Measurements from ENCODE around the gene RAB4B.
"Not testable (repeated sequence)": the region's sequence is repeated elsewhere in the genome, so short reads cannot be mapped to it uniquely, and the experiment has no call there.

RAB4B gene

GRCh38 chr19:40780582-40780981, 2.5 kb downstream of the RAB4B start:
- DNase-seq (ENCODE audit: low read depth in 2 of 2): no peak

GRCh38 chr19:40781140-40781539, 3.1 kb downstream of the RAB4B start:
- no peak for DNase-seq (ENCODE audit: low read depth in 2 of 2)

GRCh38 chr19:40783711-40784110, 5.7 kb downstream of the RAB4B start:
- DNase-seq (ENCODE audit: low read depth in 2 of 2): no peak

- not testable (repeated sequence) for DNase-seq (ENCODE audit: low read depth in 2 of 2)
Measured at GRCh38 chr19:40784146-40784545, 6.1 kb downstream of the RAB4B start.

GRCh38 chr19:40785526-40785925, 7.5 kb downstream of the RAB4B start:
- no peak for DNase-seq (ENCODE audit: low read depth in 2 of 2)

- DNase-seq (ENCODE audit: low read depth in 2 of 2): no peak
Measured at GRCh38 chr19:40786060-40787037, 8.3 kb downstream of the RAB4B start.

GRCh38 chr19:40791349-40791748, 13.3 kb downstream of the RAB4B start:
- DNase-seq (ENCODE audit: low read depth in 2 of 2): no peak

GRCh38 chr19:40791996-40792395, 13.9 kb downstream of the RAB4B start:
- no peak for DNase-seq (ENCODE audit: low read depth in 2 of 2)

- no peak for DNase-seq (ENCODE audit: low read depth in 2 of 2)
Measured at GRCh38 chr19:40797166-40797962, 19.3 kb downstream of the RAB4B start.

GRCh38 chr19:40797963-40798682, 20.1 kb downstream of the RAB4B start:
- peak; percentile 31 to 43 for DNase-seq (ENCODE audit: low read depth in 2 of 2)

GRCh38 chr19:40798683-40799557, 20.9 kb downstream of the RAB4B start, which contains the start of gene EGLN2:
Gene EGLN2 (plus strand): TSS chr19:40799191. CDS start chr19:40800573, 1,382 bp downstream.
- DNase-seq (ENCODE audit: low read depth in 2 of 2): peak; percentile 100

GRCh38 chr19:40799558-40800338, 21.7 kb downstream of the RAB4B start:
- DNase-seq (ENCODE audit: low read depth in 2 of 2): no peak

GRCh38 chr19:40800339-40800996, 22.4 kb downstream of the RAB4B start:
- DNase-seq (ENCODE audit: low read depth in 2 of 2): no peak

- DNase-seq (ENCODE audit: low read depth in 2 of 2): no peak
Measured at GRCh38 chr19:40800997-40801377, 22.9 kb downstream of the RAB4B start.

- no peak for DNase-seq (ENCODE audit: low read depth in 2 of 2)
Measured at GRCh38 chr19:40801426-40802299, 23.6 kb downstream of the RAB4B start.

- DNase-seq (ENCODE audit: low read depth in 2 of 2): no peak
Measured at GRCh38 chr19:40802300-40803169, 24.5 kb downstream of the RAB4B start.

GRCh38 chr19:40803170-40803856, 25.3 kb downstream of the RAB4B start:
- DNase-seq (ENCODE audit: low read depth in 2 of 2): no peak
